HG03196 (cell line): ENCODE measurements around the gene NOX3.
"Not testable (repeated sequence)": the region's sequence is repeated elsewhere in the genome, so short reads cannot be mapped to it uniquely, and the experiment has no call there.

Source experiments
- ATAC-seq: cut with Tn5 transposase; IDR thresholded peaks from one replicate; pipeline ENCODE4 v1.9.1; 2021; ENCODE audit not compliant: unreplicated experiment

The NOX3 gene

GRCh38 chr6:155455766-155456165 lies at the start of gene NOX3:
TSS of gene NOX3 (minus strand) at chr6:155455839. CDS start at chr6:155455800, 39 bp downstream.
- no peak for ATAC-seq

DNA sequence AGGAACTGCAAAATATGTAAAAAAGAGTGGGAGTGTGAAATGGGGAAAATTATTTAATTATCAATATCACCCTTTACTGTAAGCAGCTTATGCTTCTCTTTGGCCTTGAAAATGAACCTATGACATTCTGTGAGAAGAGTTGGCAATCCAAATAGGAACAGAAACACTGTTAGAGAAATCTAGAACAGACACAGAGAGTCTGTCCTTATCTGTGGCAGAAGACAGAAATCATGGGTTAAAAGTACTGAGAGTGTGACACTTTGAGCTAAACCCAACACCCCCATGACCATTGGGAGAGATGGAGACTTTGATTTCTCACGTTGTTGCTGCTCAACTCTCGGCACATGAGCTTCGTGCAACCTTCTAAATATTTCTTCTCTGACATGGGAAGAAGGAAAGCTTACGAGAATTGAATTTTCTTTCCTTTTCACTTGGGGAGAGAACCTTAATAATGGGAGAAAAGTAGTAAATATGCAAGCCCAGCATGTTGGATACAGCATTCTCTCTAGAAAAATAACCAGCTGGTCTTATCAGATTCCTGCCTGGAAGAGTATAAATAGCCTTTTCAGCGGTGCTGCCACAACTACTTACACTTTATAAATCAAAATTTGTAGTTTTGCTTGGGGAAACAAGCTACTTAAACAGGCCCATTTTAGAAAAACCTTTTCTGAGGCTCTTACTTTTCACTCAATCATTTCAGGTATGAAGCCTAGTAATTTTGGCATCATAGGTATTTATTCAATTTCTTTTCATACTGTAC lies 49.4 kb upstream of the NOX3 start:
- no peak for ATAC-seq

DNA sequence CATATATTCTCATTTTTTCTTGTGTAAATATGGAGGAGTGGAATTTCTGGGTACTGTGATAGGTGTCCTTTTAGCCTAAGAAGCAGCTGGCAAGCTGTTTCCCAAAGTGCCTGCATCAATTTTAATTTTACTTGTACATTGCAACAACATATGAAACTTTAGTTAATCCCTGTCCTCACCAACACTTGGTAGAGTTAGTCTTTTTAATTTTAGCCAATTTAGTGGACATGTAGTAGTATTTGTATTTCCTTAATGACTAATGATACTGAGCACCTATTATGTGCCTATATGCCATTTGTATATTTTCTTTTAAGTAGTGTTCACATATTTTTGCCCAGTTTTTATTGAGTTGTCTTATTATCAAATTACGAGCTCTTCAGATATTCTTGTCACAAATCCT lies 46.8 kb upstream of the NOX3 start:
- no peak for ATAC-seq

GRCh38 chr6:155499574-155499973 lies 43.9 kb upstream of the NOX3 start:
- ATAC-seq: no peak

- no peak for ATAC-seq
Observed at GRCh38 chr6:155498370-155498769, 42.7 kb upstream of the NOX3 start.

DNA sequence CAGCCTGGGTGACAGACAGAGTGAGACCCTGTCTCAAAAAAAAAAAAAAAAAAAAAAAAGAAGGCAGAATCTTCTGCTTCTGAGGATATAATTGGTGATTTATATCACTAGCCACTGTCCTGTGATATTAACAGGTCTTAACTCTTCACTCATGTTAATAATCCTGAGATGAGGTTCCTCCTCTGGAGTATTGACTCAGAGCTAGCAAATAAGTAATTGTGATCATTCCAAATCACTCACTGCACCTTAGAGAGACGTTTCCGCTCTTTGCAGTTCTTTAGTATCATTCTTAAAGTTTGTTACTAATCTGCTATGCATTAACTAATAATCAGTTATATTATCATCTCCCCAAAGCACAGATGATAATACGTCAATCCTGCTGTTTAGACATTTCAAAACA lies 41.6 kb upstream of the NOX3 start:
- peak; percentile 44 for ATAC-seq

DNA sequence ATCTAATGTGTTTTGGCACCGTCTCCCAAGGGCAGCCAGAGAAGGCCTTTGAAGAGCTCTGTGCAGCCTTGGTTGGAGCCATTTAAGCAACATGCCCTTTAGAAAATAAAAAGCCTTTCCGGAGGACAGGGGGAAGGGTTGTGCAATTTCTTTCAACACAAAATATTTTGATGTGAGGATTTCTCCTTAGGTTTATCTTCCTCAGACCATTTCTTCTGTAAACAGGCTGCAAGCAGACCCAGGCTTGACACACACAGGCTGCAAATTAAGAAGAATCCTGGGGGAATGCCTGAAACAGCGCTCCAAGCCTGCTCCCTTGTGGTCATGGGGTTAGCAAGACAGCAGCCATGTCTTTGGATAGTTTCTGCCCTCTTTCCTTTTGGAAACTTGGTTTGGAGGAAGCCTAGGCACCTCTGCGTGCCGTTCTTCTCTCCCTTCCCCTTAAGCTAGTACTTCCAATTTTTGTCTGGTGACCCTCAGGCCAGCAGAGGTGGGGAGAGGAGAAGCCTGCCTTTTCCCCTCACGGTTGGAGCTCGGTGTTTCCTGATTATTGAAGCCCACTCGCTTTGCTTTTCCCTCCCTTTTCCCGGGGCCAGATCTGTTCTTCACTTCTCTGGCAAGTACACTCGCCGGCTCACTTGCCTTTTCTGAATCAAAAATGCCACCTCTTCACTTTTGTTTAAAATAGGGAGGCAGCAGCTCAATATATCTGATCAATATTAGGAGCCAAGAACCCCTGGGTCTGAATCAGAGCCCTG lies 39.6 kb upstream of the NOX3 start:
- no peak for ATAC-seq

- peak; percentile 77 for ATAC-seq
Observed at GRCh38 chr6:155493694-155494143, 38.1 kb upstream of the NOX3 start.

DNA sequence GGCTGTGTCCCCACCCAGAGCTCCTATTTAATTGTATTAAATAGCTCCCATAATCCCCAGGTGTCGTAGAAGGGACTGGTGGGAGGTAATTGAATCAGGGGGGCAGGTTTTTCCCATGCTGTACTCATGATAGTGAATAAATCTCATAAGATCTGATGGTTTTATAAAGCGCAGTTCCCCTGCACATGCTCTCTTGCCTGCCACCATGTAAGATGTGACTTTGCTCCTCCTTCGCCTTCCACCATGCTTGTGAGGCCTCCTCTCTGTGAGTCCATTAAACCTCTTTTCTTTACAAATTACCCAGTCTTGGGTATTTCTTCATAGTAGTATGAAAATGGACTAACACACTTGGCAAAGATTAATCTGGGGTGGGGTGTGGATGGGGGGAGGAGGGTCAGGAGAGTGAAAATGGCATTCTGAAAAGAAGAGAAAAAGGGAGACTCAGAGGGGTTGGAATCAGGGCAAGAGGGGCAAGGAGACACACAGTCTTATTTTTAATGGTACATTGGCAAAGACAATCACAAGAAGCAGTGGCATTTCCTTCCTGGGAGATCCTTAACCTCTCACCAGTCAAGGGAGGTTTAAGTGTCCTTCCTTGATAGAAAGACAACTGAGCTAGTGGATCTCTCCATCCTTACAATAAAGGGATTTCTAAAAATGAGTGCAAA lies 37.5 kb upstream of the NOX3 start:
- ATAC-seq: no peak

DNA sequence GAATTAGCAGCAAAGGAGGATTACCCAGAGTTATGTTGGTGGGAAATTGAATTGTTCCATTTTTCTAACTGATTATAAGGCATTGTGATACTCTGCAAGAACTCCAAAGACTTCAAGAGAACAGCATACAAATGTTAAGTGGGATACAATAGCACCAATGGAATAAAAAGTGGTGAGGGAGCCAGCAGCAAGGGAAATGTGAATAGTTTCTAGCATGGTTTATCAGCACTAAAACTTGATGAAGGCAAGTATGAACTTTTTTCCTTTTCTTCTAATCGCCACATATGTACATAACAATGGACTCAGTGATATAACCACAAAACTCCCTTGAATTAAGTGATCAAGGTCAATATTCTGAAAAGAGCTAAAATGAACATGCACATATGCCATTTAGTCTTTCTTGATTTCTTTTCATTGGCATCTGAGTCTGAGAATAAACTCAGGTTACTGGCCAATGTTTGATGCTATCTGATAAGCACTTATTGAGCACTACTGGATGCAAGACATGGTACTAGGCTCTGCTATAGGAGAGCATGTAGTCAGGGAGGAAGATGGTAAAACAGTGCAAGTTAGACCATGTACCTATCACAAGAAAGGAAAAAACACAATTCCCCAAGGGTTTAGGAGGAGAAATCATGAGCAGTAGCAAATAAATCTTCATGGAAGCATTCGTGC lies 36.6 kb upstream of the NOX3 start:
- ATAC-seq: no peak

DNA sequence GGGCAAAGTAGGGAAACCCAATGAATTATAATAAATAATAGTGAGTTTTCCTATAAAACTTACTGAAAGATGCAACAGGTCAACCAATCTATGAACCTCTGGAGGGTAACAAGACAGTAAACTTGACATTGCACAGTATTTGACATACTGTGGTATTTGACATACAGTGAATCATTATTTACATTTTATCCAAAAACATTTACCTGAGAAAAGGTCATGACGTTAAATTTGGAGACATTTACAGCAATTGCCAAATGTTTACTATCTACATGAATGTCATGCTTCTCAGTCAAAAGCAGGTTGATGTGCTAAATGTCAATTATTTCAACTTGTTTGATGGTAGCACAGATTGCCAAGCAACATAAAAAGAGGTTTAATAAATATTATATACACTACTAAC lies 35.8 kb upstream of the NOX3 start:
- no peak for ATAC-seq

GRCh38 chr6:155488197-155488596 lies 32.6 kb upstream of the NOX3 start:
- ATAC-seq: not testable (repeated sequence)

DNA sequence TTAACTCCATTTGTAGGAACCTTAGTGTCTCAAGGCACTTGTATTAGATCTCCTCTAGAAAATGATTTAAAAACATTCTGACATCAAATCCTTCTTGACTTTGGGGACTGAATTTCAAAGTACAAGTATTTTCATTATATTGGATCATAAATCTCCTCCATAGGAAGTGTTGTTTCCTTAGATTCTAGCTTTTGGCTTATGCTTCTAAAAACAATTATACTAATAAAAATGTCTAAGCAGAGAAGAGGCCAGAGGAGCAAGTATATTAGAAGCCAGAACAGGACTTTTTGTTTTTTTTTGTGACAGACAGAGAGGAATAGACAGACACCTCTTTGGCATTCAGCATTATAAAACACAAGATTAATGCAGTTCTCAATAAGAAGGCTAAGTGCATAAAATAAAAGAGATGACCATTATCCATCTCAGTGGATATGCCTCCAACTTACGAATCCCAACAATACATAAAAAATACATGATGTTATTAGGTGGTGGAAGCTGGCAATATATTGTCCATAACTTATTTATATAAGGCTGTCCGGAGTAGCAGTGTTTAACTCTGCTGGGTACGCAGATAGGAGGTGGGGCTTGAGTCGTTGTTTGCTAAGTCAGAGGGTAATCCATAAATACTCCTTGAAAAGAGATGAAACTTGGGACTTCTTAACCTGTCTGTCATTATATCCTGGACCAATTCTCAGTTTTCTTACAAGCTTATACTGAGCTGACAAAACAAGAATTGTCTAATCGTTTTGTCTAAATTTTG lies 31.9 kb upstream of the NOX3 start:
- ATAC-seq: no peak

GRCh38 chr6:155486721-155487294 lies 31.2 kb upstream of the NOX3 start:
- no peak for ATAC-seq

- no peak for ATAC-seq
Observed at GRCh38 chr6:155485756-155486155, 30.1 kb upstream of the NOX3 start.

- ATAC-seq: no peak
Observed at GRCh38 chr6:155483858-155484257, 28.2 kb upstream of the NOX3 start.

DNA sequence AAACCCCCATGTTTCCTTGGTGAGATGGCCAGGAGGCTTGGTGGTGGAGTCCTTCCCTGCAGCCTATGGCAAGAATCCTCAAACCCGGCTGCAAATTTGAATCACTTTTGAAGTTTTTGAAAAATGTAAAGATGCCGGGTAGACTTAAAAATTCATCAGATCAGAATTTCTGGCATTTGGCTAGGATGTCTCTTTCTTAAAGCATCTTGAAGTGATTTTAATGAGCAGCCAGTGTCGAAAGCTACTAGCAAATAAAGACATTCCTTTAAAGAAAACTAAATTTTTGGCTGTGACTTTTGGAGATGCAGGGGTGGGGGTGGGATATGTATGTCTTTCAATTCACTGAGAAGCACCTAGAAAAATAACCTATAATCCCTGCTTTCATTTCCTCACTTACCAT lies 25.6 kb upstream of the NOX3 start:
- no peak for ATAC-seq

DNA sequence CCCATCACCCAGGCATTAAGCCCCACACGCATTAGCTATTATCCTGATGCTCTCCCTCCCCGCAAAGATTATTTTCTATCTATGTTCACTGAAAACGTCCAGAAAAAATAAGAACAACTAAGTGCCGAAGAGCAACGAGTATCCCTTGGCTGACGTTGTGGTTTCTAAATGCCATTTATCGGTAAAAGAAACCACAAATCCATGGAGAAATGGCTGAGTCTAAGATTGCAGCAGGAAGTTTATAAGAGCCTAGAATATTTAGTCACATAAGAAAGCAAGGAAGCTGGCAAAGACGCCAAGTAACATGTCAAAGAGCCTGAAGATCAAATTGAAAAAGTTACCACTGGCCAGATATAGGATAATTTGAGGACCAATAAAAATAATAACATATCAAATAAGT lies 18.1 kb upstream of the NOX3 start:
- no peak for ATAC-seq

DNA sequence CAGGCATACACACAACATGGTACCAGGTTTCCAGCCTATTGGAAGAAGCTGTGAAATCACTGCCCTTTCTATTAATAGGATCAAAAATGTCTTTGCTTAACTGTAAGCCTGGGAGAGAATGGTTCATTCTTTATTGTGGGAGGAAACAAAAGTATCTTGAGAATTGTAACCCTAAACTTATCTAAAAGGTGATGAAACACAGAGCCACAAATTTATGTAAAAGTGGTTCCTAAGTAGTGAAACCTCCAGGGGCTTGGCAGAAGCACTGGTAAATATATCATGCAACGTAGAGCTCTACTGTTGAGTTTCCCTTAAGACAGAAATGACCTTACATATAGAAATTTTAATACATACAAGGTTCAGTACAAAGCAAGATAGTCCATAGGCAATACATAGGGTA lies 17.2 kb upstream of the NOX3 start:
- ATAC-seq: no peak

DNA sequence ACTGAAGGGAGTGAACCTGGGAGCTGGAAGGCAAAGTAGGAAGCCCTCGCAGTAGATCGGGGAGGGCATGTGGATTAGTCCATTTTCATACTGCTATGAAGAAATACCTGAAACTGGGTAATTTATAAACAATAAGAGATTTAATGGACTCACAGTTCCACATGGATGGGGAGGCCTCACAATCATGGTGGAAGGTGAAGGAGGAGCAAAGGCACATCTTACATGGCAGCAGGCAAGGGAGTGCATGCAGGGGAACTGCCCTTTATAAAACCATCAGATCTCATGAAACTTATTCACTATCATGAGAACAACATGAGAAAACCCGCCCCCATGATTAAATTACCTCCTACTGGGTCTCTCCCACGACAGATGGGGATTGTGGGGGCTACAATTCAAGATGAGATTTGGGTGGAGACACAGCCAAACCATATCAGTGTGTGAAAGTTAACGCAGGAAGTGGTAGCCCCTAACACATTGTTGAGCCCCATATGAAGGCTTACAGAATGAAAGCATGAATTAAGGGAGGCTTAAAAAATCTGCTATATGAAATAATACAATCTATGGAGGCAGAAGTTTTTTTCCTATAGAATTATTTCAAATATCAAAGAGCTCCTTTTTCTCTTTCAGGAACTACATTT lies 15.5 kb upstream of the NOX3 start:
- not testable (repeated sequence) for ATAC-seq
